HG02943 (cell line): ENCODE measurements around the gene PDIA6.
"Not testable (repeated sequence)": the region's sequence is repeated elsewhere in the genome, so short reads cannot be mapped to it uniquely, and the experiment has no call there.

ENCODE experiments used
- ATAC-seq: cut with Tn5 transposase; IDR thresholded peaks from one replicate; pipeline ENCODE4 v1.9.1; 2021; ENCODE audit warnings: mild to moderate bottlenecking, low read depth, moderate library complexity; ENCODE audit not compliant: unreplicated experiment

PDIA6 gene

DNA sequence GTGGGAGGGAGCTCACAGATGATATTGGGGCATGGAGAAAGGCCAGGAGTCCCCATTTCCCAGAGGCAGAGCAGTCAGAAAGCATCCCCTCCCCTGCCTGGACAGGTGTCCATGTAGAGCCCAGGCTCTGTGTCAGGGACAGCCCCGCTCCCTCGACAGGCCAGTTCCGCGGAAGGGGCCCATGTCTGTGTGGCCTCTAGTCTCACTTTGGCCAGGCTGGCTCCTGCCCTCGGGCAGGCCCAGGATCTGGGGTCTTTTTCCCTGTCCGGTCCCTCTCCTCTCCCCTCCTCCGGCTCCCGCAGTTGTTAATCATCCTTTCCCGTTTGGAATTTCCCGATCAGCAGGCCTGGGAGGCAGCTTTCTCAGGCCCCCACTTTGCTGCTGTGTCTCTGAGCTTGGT, 20.4 kb upstream of the PDIA6 start:
- no peak for ATAC-seq

DNA sequence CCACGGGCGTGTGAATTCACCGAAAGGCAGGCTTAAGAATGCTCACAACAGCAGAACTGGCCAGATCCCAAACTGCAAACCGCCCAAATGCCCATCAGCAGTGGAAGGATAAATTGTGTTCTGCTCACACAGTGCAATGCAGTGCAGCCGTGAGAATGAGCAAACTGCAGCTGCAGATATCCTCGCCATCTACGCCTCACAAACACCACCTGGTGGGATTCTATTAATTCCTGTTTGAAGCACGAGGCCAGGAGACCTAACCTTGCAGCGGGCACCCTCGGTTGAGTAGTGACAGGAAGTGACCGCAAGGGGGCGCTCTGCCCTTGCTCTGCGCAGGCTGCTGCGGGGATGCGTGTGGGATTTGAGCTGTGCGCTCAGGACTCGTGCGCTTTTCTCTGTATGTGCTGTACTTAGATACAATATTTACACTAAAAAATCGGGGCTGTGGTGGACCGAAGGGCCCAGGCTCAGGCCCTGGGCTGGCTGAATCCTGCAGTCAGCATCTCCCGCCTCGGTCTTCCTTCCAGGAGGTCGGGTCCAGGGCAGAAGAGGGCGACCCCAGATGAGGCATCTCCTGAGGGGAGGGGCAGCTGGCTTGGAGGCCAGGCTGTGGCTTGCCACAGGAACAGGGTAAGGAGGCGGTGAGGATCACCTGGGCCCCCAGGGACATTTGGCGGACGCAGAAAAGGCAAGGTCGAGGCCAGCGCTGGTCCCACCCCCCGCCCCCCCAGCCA, 19.8 kb upstream of the PDIA6 start:
- ATAC-seq: peak; percentile 68

- ATAC-seq: no peak
Observed at GRCh38 chr2:10831400-10831985, 18.9 kb upstream of the PDIA6 start.

GRCh38 chr2:10830641-10831399, 18.2 kb upstream of the PDIA6 start:
- no peak for ATAC-seq

- ATAC-seq: no peak
Observed at GRCh38 chr2:10830203-10830602, 17.6 kb upstream of the PDIA6 start.

GRCh38 chr2:10829299-10829698, 16.7 kb upstream of the PDIA6 start:
- ATAC-seq: no peak

DNA sequence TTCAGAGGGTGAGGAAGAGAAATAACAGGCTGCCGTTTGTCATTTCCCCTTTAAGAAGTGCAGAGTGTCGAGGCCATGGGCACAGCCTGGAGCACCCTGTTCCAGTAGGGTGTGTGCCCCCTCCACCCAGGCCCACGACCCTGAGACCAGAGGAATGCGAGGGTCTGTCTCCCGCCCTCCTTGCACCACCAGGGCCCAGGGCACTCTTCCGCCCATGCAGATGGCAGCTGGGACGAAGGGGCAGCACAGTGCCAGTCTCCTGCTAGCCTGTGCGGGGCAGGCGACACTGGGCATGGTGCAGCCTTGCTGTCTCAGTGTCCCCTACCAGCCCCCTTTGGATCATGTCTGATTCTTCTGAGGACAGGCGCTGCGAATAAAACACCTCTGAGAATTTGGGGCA, 15.8 kb upstream of the PDIA6 start:
- ATAC-seq: no peak

- ATAC-seq: no peak
Observed at GRCh38 chr2:10826625-10827024, 14.0 kb upstream of the PDIA6 start.

- ATAC-seq: no peak
Observed at GRCh38 chr2:10826026-10826425, 13.4 kb upstream of the PDIA6 start.

DNA sequence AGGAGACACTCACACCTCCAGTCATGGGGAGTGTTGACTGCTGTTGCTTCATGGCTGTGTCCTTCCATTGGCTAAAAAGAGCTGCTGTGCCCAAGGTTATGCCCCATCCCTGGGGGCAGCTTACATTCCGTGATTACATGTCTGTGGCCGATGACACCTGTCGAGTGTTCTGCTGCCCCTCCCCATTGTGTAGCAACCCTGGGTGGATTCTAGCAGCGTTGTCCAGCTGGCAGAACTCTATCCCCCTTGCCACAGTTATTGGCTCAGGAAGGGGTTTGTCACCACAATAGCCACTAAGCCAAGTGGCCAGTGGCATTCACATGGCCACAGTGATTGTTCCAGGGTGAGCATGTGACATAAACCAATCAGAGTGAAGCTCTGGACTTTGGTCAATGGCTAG, 11.6 kb upstream of the PDIA6 start:
- ATAC-seq: no peak

GRCh38 chr2:10820978-10821695, 8.6 kb upstream of the PDIA6 start:
- no peak for ATAC-seq

DNA sequence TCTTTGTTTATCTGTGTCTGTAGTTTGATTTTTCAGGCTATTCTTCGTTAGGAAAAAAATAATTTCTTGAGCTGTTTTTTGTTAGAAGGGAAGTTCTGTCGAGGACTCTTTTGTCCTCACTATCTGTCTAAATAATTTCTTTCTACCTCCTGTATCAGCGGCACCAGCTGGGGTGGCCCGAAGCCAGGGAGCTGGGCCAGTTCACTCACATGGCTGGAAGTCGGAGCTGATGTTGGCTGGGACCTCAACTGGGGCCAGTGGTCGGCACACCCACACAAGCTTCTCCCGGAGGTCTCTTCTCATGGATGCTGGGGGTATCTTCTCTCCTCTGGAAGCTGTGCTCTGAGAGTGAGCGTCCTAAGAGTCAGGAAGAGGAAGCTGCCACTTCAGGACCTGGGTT, 8.0 kb upstream of the PDIA6 start:
- ATAC-seq: no peak

DNA sequence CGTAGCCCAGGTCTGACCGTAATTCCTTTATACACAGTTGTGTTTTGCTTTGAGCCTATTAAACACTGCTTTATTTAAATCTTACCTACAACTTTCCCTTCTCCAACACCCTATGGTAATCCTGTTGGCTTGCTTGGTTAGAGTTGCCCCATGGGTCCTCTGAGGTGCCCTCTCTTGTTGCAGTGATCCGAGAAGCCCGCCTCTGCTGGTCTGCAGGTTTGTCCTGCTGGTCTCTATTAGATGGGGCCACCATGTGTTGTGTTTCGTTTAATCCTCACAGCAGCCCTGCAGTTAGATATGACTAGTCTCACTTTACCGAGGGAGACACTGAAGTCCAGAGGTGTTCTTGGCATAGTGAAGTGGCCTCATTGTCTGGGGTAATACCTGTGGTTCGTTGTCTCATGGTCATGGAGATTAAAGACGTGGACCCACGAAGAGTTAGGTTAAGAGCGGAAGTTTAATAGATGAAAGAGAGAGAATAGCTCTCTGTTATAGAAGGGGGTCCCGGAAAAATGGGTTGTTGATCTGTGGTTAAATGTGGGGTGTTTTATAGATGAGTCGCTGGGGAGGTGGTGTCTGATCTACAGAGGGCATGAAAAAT, 7.2 kb upstream of the PDIA6 start:
- ATAC-seq: no peak

DNA sequence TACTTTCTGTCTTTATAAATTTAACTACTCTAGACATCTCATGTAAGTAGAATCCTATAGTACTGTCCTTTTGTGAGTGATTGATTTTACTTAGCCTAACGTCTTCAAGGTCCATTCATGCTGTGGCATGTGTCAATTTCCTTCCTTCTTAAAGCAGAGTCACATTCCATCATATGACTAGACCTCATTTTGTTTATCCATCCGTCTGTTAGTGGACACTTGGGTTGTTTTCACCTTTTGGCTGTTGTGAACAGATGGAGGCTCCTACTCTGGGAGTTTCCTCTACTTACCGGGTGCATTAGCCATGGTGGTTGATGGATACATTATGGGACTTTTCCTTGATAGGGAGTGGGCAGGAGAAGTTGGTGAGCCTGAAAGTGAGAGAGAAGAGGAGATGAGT, 6.4 kb upstream of the PDIA6 start:
- ATAC-seq: no peak

DNA sequence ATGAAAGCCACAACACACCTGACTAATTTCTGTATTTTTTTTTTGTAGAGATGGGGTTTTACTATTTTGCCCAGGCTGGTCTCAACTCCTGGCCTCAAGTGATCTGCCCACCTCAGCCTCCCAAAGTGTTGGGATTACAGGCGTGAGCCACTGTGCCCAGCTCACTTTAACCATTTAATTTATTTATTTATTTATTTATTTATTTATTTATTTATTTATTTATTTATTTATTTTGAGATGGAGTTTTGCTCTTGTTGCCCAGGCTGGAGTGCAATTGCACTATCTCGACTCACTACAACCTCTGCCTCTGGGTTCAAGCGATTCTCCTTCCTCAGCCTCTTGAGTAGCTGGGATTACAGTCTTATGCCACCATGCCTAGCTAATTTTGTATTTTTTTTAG, 5.7 kb upstream of the PDIA6 start:
- not testable (repeated sequence) for ATAC-seq

- no peak for ATAC-seq
Observed at GRCh38 chr2:10817413-10817812, 4.8 kb upstream of the PDIA6 start.

- no peak for ATAC-seq
Observed at GRCh38 chr2:10814571-10815331, 2.2 kb upstream of the PDIA6 start.

DNA sequence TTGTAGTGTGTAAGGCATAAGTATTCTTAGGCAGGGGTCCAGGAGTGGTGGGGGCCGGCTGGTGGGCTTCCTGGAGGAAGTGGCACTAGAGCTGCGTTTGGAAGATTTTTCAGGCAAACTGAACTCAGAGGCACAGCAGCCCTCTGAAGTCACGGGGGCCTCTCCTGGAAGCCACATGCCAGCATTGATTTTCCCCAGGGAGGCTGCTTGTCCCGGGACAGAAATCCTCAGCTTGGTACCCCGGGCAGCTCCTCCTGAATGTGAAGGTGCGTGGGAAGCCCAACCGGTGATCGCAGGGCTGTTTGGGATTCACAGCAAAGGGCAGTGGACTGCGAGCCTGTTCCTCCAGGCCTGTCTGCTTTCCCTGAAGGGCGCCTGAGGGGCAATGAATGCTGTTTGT, 1.6 kb upstream of the PDIA6 start:
- no peak for ATAC-seq

DNA sequence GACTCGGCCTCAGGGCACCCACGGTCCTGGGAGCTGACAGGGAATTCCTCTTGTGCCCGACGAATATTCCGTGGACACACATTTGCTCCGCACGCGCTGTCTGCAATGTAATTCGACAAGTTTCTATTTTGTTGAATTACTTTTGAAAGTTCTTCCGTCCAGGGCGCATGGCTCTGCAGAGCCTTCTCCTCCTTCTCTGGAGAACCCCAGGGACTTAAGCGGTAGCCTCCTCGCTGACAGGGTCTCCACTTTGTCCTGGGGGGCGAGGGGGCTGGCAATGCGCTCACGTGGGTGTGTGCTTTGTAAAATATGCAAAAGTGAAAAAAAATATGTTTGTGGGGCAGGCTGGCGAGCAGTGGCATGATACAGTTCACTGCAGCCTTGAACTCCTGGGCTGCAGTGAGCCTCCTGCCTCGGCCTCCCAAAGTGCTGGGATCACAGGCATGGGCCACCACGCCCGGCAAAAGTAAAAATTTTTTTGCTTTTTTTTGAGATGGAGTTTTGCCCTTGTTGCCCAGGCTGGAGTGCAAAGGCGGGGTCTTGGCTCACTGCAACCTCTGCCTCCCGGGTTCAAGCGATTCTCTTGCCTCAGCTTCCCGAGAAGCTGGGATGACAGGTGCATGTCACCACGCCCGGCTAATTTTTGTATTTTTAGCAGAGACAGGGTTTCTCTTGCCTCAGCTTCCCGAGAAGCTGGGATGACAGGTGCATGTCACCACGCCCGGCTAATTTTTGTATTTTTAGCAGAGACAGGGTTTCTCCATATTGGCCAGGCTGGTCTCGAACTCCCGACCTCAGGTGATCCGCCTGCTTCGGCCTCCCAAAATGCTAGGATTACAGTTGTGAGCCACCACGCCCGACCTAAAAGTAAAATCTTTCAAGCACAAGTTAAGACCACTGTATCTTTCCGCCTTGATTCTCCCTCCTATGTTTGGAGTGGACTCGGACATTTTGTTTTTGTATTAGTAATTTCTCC, 866 bp upstream of the PDIA6 start:
- ATAC-seq: not testable (repeated sequence)
